Tibial artery (tissue), 4 donors: Measurements from ENCODE around the gene FAM13A.

Experiments
- DNase-seq, 2 donors: peaks; one replicate each; pipeline ENCODE4 v3.0.0-alpha.2; 2019
- H3K27ac ChIP-seq, 2 donors: fragments of 200-600 bp; sonication (generic) in 1 of 2; 1 replicate in 1 of 2; 2 replicates in 1 of 2; pipeline ENCODE4 v1.5.1; 2018 to 2019; ENCODE audit warnings: mild to moderate bottlenecking in 1 of 2
- H3K27me3 ChIP-seq, 2 donors: fragments of 200-600 bp; sonication (generic) in 1 of 2; one replicate each; pipeline versions ENCODE4 v1.5.1 to v1.6.0; 2016 to 2019
- H3K36me3 ChIP-seq, 3 donors: fragments of 200-600 bp; sonication (generic) in 2 of 3; one replicate each; pipeline ENCODE4 v1.5.1; 2016 to 2019; ENCODE audit warnings: mild to moderate bottlenecking in 2 of 3
- H3K4me1 ChIP-seq, 4 donors: fragments of 200-600 bp; sonication (generic) in 2 of 4; 1 replicate in 3 of 4; 2 replicates in 1 of 4; pipeline ENCODE4 v1.5.1; 2016 to 2019
- H3K4me3 ChIP-seq, 2 donors: fragments of 200-600 bp; sonication (generic) in 1 of 2; 1 replicate in 1 of 2; 2 replicates in 1 of 2; pipeline ENCODE4 v1.5.1; 2018 to 2019; ENCODE audit warnings: mild to moderate bottlenecking in 2 of 2
- H3K9me3 ChIP-seq, 3 donors: fragments of 200-600 bp; sonication (generic) in 1 of 3; one replicate each; pipeline ENCODE4 v1.5.1; 2016 to 2019
- intact Hi-C: fragments of 100-400 bp; cut with DNase I; formaldehyde crosslinking; loops from one replicate; pipeline ENCODE4 v1.15.0; 2023; ENCODE audit warnings: low total_unique reads
- TF ChIP-seq, protein P1 (sequence below), 2 experiments: fragments of 200-600 bp in 1 of 2; fragments of 450-650 bp in 1 of 2; IDR thresholded peaks; one replicate each; pipeline ENCODE4 v1.5.1; 2017 to 2019; ENCODE audit warnings: antibody characterized with exemption in 2 of 2, mild to moderate bottlenecking in 1 of 2, moderate library complexity in 1 of 2

FAM13A gene

DNA sequence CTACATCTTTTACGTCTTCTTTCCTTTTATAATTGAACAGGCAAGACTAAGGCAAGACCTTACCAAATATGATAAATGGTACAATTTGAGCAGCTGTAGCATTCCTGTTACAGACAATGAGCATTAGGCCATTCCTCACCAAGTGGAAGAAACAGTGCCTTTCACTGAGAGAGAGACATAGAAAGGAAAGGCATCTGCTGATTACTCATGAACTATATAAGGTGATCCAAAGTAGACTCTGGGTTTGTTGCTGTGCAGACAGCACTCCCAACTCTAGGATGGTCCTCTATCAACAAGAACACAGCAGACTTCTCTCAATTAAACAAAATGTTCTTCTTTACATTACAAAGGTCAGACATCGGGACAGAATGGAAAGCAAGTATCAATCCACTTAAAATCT lies 91.9 kb downstream of the FAM13A start:
- H3K36me3 ChIP-seq = no peaks in the 10 kb centered on the region
- H3K4me1 ChIP-seq = no peaks in the 10 kb centered on the region
- H3K27ac ChIP-seq = no peak overlapping the region
- no peak overlapping the region for H3K4me3 ChIP-seq
- H3K9me3 ChIP-seq = no peaks in the 10 kb centered on the region
- no peaks in the 10 kb centered on the region for H3K27me3 ChIP-seq
- intact Hi-C loops = no loop called here
- TF ChIP-seq, protein P1, sequence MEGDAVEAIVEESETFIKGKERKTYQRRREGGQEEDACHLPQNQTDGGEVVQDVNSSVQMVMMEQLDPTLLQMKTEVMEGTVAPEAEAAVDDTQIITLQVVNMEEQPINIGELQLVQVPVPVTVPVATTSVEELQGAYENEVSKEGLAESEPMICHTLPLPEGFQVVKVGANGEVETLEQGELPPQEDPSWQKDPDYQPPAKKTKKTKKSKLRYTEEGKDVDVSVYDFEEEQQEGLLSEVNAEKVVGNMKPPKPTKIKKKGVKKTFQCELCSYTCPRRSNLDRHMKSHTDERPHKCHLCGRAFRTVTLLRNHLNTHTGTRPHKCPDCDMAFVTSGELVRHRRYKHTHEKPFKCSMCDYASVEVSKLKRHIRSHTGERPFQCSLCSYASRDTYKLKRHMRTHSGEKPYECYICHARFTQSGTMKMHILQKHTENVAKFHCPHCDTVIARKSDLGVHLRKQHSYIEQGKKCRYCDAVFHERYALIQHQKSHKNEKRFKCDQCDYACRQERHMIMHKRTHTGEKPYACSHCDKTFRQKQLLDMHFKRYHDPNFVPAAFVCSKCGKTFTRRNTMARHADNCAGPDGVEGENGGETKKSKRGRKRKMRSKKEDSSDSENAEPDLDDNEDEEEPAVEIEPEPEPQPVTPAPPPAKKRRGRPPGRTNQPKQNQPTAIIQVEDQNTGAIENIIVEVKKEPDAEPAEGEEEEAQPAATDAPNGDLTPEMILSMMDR (IDR thresholded peaks at IDR 0.05) = no peak
- no peak for DNase-seq

DNA sequence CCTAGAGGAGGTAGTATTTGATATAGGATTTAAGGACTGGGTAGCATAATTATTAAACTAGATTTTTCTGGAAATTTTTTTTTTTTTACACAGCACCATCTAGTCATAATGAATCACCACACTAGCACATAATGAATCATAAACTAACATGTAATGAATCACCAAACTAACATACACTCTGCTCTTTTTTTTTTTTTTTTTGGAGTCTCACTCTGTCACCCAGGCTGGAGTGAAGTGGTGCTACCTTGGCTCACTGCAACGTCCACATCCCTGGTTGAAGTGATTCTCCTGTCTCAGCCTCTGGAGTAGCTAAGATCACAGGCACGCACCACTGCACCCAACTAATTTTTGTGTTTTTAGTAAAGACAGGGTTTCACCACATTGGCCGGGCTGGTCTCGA lies 92.5 kb downstream of the FAM13A start:
- Histone ChIP-seq H3K27ac (no peak overlapping the region), H3K36me3 (no peaks in the 10 kb centered on the region), H3K27me3 (no peaks in the 10 kb centered on the region), H3K9me3 (no peaks in the 10 kb centered on the region), H3K4me1 (no peaks in the 10 kb centered on the region), H3K4me3 (no peak overlapping the region)
- intact Hi-C loops = no loop called here
- TF ChIP-seq, protein P1 (IDR thresholded peaks at IDR 0.05) = no peak
- no peak for DNase-seq

DNA sequence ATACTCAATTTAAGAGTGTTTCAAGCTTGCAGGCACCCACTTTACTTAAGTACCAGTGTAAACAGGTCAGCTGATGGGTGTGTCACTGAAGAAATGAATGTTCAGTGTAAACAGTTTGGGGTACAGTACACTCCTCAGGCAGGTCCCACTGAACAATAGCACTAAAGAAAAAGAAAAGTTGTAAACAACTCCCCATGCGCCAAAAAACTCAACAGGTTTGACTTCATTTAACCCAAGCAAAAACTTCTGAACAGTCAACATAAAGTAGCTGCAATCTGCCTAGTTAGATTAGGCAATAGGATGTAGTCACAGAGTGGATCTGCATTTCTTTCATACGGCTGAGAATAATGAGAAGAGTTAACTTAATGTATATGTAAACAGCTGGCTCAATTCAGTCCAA lies 93.2 kb downstream of the FAM13A start:
- Histone ChIP-seq H3K27ac (no peak overlapping the region), H3K4me1 (no peaks in the 10 kb centered on the region)
- intact Hi-C loops = no loop called here

DNA sequence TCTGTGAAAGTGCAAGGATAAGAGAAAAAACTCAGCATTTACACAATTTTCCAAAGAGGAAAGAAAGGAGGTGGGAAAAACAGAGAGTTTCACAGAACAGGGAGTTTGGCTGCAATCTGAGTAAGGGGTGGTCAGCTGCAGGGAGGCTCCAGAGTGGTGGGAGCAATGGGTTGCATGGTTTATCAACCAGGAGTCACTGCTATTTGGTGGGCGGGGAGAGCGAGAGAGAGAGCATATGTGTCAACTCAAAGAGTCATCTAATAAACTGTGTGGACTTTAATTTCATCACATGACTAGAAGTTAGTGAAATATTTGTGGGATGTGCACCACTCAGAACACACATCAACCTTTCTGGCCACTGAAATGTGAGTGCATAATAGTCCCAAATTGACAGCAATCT lies 94.6 kb downstream of the FAM13A start:
- no peaks in the 10 kb centered on the region for H3K9me3 ChIP-seq
- H3K4me3 ChIP-seq = no peak overlapping the region
- H3K27me3 ChIP-seq = no peaks in the 10 kb centered on the region
- no peaks in the 10 kb centered on the region for H3K36me3 ChIP-seq
- no peak overlapping the region for H3K27ac ChIP-seq
- no peaks in the 10 kb centered on the region for H3K4me1 ChIP-seq
- intact Hi-C loops = no loop called here
- DNase-seq = no peak
- TF ChIP-seq, protein P1 (IDR thresholded peaks at IDR 0.05) = no peak

More for the DNA sequence above, 93.2 kb downstream of the FAM13A start:
- DNase-seq = no peak
- TF ChIP-seq, protein P1 (IDR thresholded peaks at IDR 0.05) = no peak
- Histone ChIP-seq H3K4me3 (no peak overlapping the region), H3K9me3 (no peaks in the 10 kb centered on the region), H3K27me3 (no peaks in the 10 kb centered on the region), H3K36me3 (no peaks in the 10 kb centered on the region)

DNA sequence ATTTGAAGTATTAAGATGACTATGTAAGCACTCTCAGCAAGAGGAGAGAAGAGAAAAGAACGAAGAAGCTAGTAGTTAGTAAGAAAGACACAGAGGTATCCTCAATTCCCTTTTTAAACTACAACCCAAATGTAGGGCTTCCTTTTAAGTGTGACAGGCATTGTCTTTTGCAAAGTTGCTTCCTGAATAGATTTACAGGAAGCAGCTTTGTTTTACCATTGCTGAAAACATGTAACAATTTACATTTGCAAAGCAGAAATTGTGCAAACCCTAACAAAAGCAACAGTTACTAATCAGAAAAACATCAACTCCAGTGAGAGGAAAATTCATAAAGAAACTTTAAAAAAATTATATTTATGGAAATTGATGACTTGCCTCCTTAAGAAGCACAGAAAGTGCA lies 96.4 kb downstream of the FAM13A start:
- DNase-seq = no peak
- no peak overlapping the region for H3K4me3 ChIP-seq
- no peaks in the 10 kb centered on the region for H3K27me3 ChIP-seq
- TF ChIP-seq, protein P1 (IDR thresholded peaks at IDR 0.05) = no peak
- no peaks in the 10 kb centered on the region for H3K4me1 ChIP-seq
- H3K9me3 ChIP-seq = no peaks in the 10 kb centered on the region
- intact Hi-C loops = no loop called here
- no peaks in the 10 kb centered on the region for H3K36me3 ChIP-seq
- no peak overlapping the region for H3K27ac ChIP-seq

DNA sequence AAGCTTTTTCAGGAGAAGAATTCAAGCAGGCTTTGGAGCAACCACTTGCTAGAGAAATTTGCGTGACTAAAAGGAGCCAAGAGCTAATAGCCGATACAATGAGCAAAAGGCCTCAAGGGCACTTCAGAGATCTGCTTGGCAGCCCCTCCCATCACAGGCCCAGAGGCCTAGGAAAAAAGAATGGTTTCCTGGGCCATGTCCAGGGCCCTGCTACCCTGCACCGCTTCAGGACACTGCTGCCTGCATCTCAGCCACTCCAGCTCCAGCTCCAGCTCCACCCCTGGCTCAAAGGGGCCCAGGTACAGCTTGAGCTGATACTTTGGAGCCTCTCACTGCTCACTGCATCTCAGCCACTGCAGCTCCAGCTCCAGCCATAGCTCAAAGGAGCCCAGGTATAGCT lies 98.9 kb downstream of the FAM13A start:
- no peak for DNase-seq
- H3K4me1 ChIP-seq = no peaks in the 10 kb centered on the region
- intact Hi-C loops = no loop called here
- no peaks in the 10 kb centered on the region for H3K36me3 ChIP-seq
- no peaks in the 10 kb centered on the region for H3K9me3 ChIP-seq
- no peak overlapping the region for H3K4me3 ChIP-seq
- H3K27me3 ChIP-seq = no peaks in the 10 kb centered on the region
- H3K27ac ChIP-seq = no peak overlapping the region
- TF ChIP-seq, protein P1 (IDR thresholded peaks at IDR 0.05) = no peak
